Measurements from ENCODE around the gene MBD5. TPM values are rescaled to one million over a fixed set of nuclear protein-coding genes. Genes with fewer than 3 reads are reported as not detected.
A peak's percentile ranks its signal among the peaks of the same experiment; 100 is the strongest.

Gene MBD5
- total RNA-seq, 1 donor from 2014 or later, result 44.9 TPM

- peak overlapping the region; percentile 47 for H3K27ac Mint-ChIP-seq (ENCODE audit: unreplicated experiment)
- DNase-seq (ENCODE audit: extremely low spot score, unreplicated experiment), result no peak
- no peaks in the 10 kb centered on the region for H3K27me3 Mint-ChIP-seq (ENCODE audit: unreplicated experiment)
- H3K9me3 Mint-ChIP-seq (ENCODE audit: unreplicated experiment), result no peaks in the 10 kb centered on the region
- TF ChIP-seq CTCF (IDR thresholded peaks at IDR 0.05), result no peak
- no peak overlapping the region for H3K4me3 Mint-ChIP-seq (ENCODE audit: unreplicated experiment)
- H3K4me1 Mint-ChIP-seq (ENCODE audit: unreplicated experiment), result peaks cover 32% of the 10 kb centered on the region
- H3K36me3 Mint-ChIP-seq (ENCODE audit: unreplicated experiment), result peaks cover 5% of the 10 kb centered on the region
These were observed 3.0 kb downstream of the MBD5 start for GRCh38 chr2:148023861-148024260.

GRCh38 chr2:148026573-148026972 is 5.7 kb downstream of the MBD5 start:
- TF ChIP-seq CTCF (IDR thresholded peaks at IDR 0.05), result no peak
- H3K4me1 Mint-ChIP-seq (ENCODE audit: unreplicated experiment), result peaks cover 25% of the 10 kb centered on the region
- no peak for DNase-seq (ENCODE audit: extremely low spot score, unreplicated experiment)
- no peak overlapping the region for H3K4me3 Mint-ChIP-seq (ENCODE audit: unreplicated experiment)
- H3K27me3 Mint-ChIP-seq (ENCODE audit: unreplicated experiment), result no peaks in the 10 kb centered on the region
- no peak overlapping the region for H3K27ac Mint-ChIP-seq (ENCODE audit: unreplicated experiment)
- H3K9me3 Mint-ChIP-seq (ENCODE audit: unreplicated experiment), result no peaks in the 10 kb centered on the region
- H3K36me3 Mint-ChIP-seq (ENCODE audit: unreplicated experiment), result peaks cover 5% of the 10 kb centered on the region

GRCh38 chr2:148027822-148028221 is 6.9 kb downstream of the MBD5 start:
- Mint-ChIP-seq H3K4me1 (ENCODE audit: unreplicated experiment) (peaks cover 16% of the 10 kb centered on the region), H3K27ac (ENCODE audit: unreplicated experiment) (no peak overlapping the region), H3K4me3 (ENCODE audit: unreplicated experiment) (no peak overlapping the region), H3K27me3 (ENCODE audit: unreplicated experiment) (no peaks in the 10 kb centered on the region), H3K9me3 (ENCODE audit: unreplicated experiment) (no peaks in the 10 kb centered on the region), H3K36me3 (ENCODE audit: unreplicated experiment) (peaks cover 5% of the 10 kb centered on the region)
- no peak for TF ChIP-seq CTCF (IDR thresholded peaks at IDR 0.05)
- no peak for DNase-seq (ENCODE audit: extremely low spot score, unreplicated experiment)

- H3K27ac Mint-ChIP-seq (ENCODE audit: unreplicated experiment), result no peak overlapping the region
- DNase-seq (ENCODE audit: extremely low spot score, unreplicated experiment), result no peak
- no peak for TF ChIP-seq CTCF (IDR thresholded peaks at IDR 0.05)
- H3K27me3 Mint-ChIP-seq (ENCODE audit: unreplicated experiment), result no peaks in the 10 kb centered on the region
- peaks cover 5% of the 10 kb centered on the region for H3K36me3 Mint-ChIP-seq (ENCODE audit: unreplicated experiment)
- H3K4me1 Mint-ChIP-seq (ENCODE audit: unreplicated experiment), result peaks cover 6% of the 10 kb centered on the region
- no peaks in the 10 kb centered on the region for H3K9me3 Mint-ChIP-seq (ENCODE audit: unreplicated experiment)
- no peak overlapping the region for H3K4me3 Mint-ChIP-seq (ENCODE audit: unreplicated experiment)
These were observed 7.9 kb downstream of the MBD5 start for GRCh38 chr2:148028781-148029180.

- Mint-ChIP-seq H3K4me3 (ENCODE audit: unreplicated experiment) (no peak overlapping the region), H3K27me3 (ENCODE audit: unreplicated experiment) (no peaks in the 10 kb centered on the region), H3K36me3 (ENCODE audit: unreplicated experiment) (peaks cover 5% of the 10 kb centered on the region), H3K4me1 (ENCODE audit: unreplicated experiment) (no peaks in the 10 kb centered on the region), H3K27ac (ENCODE audit: unreplicated experiment) (no peak overlapping the region), H3K9me3 (ENCODE audit: unreplicated experiment) (no peaks in the 10 kb centered on the region)
- no peak for DNase-seq (ENCODE audit: extremely low spot score, unreplicated experiment)
- no peak for TF ChIP-seq CTCF (IDR thresholded peaks at IDR 0.05)
These were observed 10.3 kb downstream of the MBD5 start for GRCh38 chr2:148031152-148031551.

Measured in osteocyte (in vitro differentiated cells).